Measurements from ENCODE around the gene GFER. TPM values are rescaled to one million over a fixed set of nuclear protein-coding genes. Genes with fewer than 3 reads are reported as not detected.

Gene GFER
- total and polyA plus RNA-seq, 9 of the 15 experiments (the other 6 are each of a cell fraction or from before 2014, with no cell fraction given), result 4.3 to 53.7 (median 19.8) TPM

- TF ChIP-seq CTBP1 (IDR thresholded peaks at IDR 0.05; ENCODE audit: borderline replicate concordance) (peak; percentile 75; the same call in 1 of the 2 replicates), YY1 (IDR thresholded peaks at IDR 0.05; ENCODE audit: borderline replicate concordance in 1 of 3, control insufficient read depth in 1 of 3, extremely low read depth in 1 of 3, insufficient read depth in 3 of 3, insufficient read length in 1 of 3, insufficient replicate concordance in 2 of 3, low read depth in 1 of 3, low read length in 2 of 3) (peak in 2 of 3 experiments; percentile 30 to 60), HMGN3 (IDR thresholded peaks at IDR 0.05; ENCODE audit: borderline replicate concordance, extremely low read depth, insufficient read length, low read depth, low read length) (peak; percentile 59), ZNF699 (CRISPR knock-in tag; IDR thresholded peaks at IDR 0.05; ENCODE audit: insufficient replicate concordance) (no peak), RCOR1 (IDR thresholded peaks at IDR 0.05; ENCODE audit: borderline replicate concordance in 1 of 2, low read depth in 2 of 2, low read length in 2 of 2) (peak in 1 of 2 experiments; percentile 35; a peak in 1 of 4 replicates), GABPB1 (CRISPR knock-in tag; IDR thresholded peaks at IDR 0.05) (0 out of 2 replicates have a peak, but pooled peaks have one; percentile 22), ZKSCAN1 (IDR thresholded peaks at IDR 0.05; ENCODE audit: low read depth, low read length) (no peak), UBTF (IDR thresholded peaks at IDR 0.05; ENCODE audit: borderline replicate concordance in 1 of 2, low read depth in 2 of 2, low read length in 2 of 2) (0 out of 4 replicates have a peak, but pooled peaks of 1 of the 2 experiments have one; percentile 40)
Measured at GRCh38 chr16:1989209-1990100, 5.5 kb downstream of the GFER start, which contains the start of gene SYNGR3 (continued).
